DMS153 treated with DMSO at 0.1 percent for 48 hours (cell line): ENCODE results near the gene MAP7D2.

Source experiments
- DNase-seq: peaks from one replicate; lab custom pipeline; 2025; ENCODE audit not compliant: unreplicated experiment; lab: John Stamatoyannopoulos, UW

The MAP7D2 gene

DNA sequence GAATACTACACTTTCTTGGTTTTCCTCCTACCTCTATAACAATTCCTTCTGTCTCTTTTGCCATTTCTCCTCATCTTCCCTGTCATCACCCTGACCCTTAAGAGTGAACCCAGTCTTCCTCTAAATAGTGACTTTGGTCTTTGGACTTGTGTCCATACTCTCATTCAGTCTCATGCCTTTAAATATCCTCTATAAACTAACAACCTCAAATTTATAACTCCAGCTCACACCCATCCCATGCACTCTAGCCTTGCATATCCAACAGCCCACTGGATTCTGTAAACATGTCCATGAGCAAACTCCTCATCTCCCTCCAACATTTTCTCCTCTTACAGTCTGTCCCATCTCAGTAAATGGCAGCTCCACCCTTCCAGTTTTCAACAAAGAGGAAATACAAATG, 140.9 kb downstream of the MAP7D2 start:
- DNase-seq = no peak

DNA sequence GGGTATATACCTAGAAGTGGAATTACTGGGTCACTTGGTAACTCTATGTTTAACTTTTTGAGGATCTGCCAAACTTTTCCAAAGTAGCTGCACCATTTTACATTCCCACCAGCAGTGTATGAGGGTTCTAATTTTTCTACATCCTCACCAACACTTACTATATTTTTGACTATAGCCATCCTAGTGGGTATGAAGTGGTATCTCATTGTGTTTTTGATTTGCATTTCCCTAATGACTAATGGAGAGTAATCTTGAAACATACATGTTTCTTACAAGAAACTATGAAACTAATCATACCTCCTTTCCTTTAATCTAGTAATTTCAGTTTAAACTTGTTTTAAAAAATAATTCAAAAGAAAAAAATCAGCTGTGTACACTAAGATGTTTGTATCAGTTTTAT, 143.7 kb downstream of the MAP7D2 start:
- no peak for DNase-seq

DNA sequence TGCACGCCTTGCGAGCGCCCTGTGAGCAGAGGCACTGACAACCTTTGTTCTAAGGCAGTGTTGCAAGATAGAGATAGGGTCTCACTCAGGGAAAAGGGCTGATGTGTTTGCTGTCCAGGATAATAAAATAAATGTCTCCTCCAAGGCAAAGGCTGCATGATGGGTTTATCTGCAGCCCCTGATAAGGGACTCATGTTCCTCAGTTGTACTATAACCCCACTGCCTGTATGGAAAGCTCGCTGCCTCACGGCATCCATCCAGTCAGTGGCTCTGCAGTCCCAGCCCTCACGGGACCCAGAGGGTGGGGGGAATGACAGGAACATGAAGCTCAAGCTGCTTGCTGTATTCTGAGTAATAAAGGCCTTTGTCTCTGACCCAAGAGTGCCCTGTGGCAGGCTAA, 148.4 kb downstream of the MAP7D2 start:
- DNase-seq = no peak

DNA sequence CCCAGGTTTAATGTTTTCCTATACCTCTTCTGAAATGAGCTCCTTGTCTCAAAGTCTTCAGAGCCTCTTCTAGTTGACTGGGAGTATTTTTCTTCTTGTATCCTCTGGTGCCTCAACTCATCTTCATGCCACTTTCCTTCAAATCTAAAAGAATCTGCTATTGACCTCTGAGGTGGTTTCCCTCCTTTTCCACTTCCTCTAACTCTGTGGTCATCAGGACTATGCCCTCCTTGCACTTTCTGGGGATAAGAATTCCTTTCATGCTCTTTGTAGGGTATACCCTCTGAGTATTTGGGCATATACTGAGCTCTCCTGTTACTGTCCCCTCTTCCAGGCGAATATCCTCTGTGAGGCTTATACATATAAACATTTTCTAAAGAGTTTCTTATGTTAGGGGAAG, 150.7 kb downstream of the MAP7D2 start:
- DNase-seq = no peak

DNA sequence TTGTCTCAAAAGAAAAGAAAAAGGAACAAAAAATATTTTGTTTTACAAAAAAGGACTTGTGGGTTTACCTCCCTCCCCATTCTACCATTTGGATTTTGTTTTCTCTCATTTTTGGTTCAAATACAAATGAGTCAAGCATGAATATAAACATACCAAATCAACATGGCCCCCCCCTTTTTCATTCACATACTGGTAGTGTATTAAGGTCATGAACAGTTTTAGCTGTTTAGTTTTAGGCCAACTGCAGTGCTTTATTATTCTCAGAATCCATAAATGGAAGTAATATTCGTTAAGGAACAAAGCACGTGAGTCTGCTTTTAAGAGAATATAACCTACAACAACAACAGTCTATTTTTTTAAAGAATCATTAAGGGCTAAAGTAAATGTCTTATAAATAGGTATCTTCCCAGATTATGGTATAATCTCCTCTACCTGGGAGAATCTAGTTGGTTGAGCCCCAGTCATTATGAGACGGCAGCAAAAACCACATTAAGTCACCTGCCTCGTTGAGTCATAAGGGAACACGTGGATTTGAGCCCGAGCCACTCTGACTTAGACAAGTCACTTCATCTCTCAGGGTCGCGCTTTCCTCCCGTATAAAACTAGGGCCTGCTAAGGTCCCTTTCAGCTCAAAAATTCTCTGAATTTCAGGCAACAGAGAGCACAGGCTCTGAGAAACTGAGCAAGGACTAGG, 152.5 kb downstream of the MAP7D2 start:
- DNase-seq = no peak

DNA sequence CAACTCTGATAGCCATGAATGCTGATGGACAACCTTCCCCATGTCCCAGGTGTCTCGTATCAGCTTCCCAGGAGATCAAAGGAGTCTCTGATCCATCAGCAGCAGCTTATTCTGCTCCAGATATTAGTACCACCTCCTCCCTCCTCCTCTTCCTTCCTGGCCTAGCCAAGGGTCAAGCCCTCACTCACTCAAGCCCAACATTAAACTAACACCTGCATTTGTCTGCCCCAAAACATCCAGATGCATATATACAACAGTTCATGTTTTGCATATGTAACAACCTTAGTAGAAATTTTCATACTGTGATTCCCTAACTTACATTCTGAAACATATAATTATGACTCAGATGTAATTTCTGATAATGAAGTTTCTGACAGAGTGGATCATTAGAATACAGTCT, 155.8 kb downstream of the MAP7D2 start:
- DNase-seq = no peak

DNA sequence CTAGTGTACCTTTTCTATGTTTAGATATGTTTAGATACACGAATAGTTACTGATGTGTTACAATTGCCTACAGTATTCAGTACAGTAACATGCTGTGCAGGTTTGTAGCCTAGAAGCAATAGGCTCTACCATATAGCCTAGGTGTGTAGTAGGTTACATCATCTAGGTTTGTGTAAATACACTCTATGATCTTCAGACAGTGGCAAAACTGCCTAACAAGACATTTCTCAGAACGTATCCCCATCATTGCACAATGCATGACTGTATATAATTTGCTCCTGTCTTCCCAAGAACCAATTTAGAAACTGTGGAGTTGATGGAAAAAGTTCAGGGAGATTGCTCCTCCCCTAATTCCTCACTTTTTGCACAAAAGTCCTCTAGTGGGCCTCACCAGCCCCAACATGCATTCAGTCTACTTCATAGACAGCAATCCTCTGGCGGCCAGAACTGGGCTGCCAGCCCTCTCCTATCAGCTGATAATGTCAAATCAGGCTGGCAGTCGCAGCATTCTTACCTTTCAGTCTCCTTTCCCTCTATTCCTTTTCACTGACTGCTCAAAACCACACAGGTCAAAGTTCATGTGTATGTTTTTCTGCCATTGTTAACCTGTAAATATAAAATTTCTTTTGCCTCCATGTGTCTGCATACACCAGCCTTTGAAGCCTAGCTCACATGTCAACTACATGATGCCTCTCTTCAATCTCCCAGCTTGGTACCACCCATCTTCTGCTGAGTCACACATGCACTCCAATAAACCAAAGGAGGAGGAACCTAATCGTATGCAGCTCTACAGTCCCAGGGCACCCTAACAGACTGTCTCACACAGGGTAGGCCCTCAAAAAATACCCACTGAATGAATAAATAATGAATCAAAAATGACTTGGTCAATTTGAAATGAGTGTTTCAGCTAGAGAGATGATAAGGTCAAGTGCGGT, 157.9 kb downstream of the MAP7D2 start:
- DNase-seq = no peak

DNA sequence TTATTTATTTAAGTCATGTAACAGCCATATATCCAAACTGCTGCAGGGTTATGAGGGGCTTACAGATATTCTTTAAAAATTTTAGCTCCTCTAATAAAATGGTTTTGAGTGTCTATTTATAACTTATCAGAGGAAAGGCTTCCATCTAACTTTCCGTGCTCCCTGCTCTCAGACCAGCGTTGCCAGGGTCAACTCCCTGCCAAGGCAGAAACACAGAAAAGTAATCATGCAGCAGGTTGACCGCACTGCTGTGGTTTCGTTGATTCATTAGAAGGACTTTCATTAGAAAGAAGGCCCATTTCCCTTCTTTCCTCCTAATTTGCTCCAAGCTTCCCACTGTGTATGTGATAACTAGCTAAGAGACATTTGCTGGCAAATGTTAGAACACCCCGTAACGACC, 159.8 kb downstream of the MAP7D2 start:
- DNase-seq = no peak
